ENCODE data around the gene PPP2R2C.

DNA sequence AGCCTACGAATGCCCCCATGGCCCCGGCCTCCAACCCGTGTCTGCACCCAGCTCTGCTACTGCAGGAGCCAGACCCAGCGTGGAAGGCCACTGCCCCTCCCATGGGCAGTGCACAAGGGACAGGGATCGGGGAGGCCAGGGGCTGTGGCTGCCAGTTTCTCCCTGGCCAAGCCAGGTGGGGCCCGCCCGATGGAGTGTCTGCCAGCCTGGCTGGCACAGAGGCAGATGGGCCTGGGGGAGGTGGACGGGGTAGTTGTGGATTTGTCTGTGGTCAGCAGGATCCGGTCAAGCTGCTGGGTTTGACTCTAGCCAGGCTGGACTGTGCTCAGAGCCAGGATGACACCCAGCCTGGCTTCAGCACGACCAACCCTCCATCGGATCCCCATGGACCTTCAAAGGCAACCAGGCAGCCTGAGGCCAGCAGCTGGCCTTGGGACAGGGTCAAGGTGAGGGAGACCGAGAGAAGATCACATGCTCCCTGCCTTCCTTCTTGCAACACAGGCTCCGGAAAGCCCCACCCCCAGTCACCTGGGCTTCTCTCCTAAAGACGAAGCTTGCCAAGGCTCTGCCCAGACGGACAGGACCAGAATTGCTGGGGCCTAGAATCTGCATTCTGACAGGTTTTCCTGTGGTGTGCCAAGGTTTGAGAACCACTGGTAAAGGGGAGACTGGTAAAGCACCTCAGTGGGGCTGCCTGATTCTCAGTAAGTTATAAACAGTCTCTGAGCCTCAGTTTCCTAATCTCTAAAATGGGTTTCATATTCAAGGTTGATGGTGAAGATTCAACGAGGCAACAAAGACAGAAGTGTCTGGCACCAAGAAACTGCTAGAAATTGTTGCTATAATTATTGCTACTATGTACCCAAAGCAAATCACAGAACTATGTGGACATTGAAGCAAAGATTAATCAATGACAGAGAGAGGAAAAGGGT is 78.6 kb downstream of the PPP2R2C start:
- TF ChIP-seq, protein P1, sequence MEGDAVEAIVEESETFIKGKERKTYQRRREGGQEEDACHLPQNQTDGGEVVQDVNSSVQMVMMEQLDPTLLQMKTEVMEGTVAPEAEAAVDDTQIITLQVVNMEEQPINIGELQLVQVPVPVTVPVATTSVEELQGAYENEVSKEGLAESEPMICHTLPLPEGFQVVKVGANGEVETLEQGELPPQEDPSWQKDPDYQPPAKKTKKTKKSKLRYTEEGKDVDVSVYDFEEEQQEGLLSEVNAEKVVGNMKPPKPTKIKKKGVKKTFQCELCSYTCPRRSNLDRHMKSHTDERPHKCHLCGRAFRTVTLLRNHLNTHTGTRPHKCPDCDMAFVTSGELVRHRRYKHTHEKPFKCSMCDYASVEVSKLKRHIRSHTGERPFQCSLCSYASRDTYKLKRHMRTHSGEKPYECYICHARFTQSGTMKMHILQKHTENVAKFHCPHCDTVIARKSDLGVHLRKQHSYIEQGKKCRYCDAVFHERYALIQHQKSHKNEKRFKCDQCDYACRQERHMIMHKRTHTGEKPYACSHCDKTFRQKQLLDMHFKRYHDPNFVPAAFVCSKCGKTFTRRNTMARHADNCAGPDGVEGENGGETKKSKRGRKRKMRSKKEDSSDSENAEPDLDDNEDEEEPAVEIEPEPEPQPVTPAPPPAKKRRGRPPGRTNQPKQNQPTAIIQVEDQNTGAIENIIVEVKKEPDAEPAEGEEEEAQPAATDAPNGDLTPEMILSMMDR (IDR thresholded peaks at IDR 0.05) = no peak
- no peak for TF ChIP-seq POLR2A (IDR thresholded peaks at IDR 0.05)
